Activated T-cell treated with anti-CD3 and anti-CD28 coated beads for 24 hours (primary cell): ENCODE data around the gene VANGL1.

Source experiments
- DNase-seq: peaks from one replicate; pipeline ENCODE4 v3.0.0-alpha.2; 2020; ENCODE audit warnings: low read depth

The VANGL1 gene

DNA sequence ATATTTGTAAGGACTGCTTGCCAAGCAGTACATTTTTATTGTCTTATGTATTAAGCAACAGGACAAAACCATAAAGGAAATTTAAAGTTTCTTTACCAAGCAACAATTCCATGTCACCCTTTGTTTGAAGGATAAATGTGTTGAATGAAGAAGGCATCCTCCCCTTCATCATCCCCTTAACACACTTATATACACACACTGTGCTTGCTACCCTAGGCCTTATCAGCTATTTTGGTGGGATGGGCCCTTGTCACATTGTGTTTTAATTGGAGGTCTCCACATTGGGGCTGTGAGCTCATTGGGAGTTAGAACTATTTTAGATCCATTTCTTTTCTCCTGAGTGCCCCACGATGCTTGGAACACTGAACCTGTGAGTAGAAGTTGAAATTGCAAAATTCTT lies 1.9 kb downstream of the VANGL1 start:
- no peak for DNase-seq

DNA sequence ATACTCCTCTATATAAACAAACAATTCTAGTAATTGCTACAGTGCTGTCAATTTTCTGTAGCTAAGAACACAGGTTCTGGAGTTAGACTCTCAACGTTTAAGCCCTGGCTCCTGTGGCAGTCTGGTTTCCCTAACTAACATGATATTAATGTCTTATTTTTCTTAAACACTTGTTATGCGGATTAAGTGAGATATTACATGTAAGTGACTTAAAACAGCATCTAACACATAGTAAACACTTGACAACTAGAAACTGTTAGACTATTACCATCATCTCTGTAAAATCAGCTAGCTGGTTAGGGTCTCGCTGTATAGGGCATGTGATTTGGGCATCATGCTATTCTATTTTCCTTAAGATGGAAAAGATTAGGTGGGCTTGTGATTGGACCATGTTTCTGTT lies 2.3 kb downstream of the VANGL1 start:
- no peak for DNase-seq

DNA sequence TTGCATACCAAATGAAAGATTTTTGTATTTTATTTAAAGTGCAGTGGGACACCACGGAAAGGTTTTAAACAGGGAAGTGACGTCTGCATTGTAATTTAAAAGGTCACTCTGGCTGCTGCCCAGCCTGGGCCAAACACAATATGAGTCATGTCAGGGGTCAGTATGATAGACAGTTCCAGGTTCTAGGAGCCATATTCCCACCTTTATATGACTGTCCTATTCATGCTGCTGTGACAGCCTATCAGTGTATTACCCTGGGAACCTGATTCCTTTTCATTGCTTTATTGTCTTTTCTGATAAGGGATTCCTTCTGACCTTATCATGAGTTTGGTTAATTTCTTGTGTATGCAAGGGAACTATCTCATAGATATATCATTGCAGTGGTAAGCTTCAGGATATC lies 5.3 kb downstream of the VANGL1 start:
- DNase-seq = no peak

DNA sequence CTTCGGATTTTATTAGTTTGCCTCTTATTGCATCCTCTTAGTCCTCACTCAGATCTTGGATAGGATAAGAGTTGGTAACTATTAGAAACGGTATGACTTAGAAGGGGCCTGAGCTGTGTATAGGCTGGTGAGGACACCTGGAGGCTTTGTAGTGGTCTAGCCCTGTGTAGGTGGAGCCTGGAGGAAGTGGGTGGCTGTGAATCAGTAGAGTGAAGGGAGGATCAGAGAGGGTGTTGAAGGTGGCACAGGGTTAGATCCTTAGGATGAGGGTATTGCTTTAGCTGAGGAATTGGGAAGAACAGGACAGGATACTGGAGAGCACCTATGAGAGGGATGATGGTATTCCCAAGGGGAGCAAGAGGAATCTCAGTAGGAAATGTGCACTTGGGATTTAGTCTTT lies 5.7 kb downstream of the VANGL1 start:
- no peak for DNase-seq

DNA sequence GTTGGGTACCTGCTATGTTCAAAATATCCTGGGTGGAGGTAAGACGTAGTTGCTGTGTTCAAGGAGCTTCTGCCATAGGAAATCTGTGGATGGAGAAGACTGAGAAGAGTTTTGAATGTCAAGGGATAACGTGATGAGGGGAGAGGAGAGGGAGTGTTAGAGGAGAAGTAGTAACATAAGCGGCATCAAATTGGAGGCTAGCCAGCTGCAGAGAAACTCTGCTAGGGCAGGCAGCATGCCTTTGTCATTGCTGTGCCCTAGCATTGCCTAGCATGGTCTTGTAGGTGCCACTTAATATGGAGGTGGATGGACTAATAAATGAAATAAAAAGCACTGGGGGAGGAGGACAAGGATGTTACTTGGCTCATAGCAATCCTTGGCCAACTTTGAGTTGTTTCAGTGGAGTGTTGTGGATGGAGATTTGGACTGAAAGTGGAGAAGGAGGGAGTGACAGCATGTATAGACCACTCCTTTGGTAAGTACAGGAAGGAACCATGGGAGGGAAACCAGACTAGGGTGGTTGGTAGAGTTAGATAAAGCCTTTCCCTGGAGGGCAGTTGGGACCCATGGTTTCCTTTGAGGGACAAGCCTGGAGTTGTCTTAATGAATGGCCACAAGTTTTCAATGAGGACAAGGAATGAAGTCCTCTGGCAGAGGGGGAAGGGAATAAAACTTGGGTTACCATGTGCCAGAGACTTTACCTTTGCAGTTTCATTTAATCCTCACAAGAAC lies 6.3 kb downstream of the VANGL1 start:
- DNase-seq = no peak

DNA sequence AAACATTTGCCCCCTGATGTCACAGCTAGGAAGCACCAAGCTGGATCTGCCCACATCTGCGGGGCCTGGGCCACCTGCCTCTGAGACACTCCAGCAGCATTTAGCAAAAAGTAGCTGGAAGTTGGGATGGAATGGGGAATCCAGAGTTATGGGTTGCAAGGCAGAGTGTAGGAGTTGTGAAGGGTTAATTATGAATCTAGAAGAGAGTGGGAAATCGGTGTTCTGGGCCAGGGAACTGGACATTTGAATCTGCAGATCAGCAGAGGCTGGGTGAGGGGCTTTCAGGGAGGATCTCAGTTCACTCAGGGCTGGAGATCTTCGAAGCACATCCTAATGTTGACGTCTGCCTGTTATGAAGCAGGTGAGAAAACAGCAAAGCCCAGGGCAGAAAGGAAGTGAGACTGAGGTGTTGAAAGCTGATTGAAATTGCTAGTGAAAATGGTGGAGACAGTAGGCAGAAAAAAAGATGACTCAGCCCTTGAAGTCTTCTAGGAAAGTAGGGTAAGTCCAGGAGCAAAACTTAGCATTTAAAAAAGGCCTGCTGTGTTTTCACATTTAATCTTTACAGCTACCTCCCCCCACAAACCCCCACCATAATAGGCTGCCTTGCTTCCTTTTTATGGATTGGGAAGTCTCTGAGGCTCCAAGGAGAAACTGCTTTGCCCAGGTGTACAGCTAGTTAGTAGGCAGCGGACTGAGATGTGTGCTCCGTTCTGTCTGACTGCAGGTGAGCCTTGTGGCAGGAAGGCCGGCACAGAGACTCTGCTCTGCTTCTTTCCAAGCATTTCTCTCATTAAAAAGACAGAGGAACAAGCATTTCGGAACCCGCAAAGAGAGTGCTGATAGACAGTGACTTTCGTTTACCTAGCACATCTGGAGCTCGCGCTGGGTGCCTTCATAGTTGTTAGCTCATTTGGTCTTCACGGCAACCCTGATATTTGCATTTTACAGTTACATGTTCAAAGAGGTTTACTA lies 7.2 kb downstream of the VANGL1 start:
- no peak for DNase-seq

DNA sequence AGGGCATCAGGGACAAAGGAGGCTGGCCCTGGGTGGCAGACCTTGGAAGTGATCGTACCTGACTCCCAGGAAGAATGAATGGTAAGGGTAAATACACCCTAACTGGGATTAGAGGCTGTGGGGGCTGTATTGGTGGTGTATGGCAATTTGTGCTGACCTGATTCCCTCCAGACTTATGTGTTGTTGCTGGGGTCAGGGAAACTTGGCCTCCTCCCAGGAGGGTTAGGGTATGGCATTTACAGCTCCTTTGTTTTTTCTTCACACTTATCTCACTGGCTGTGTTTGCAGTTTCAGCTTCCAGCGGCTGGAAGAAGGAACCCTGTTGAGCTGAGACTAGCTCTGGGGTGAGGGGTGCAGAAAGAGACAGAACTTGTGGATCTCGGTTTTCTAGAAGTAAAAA lies 8.2 kb downstream of the VANGL1 start:
- no peak for DNase-seq

DNA sequence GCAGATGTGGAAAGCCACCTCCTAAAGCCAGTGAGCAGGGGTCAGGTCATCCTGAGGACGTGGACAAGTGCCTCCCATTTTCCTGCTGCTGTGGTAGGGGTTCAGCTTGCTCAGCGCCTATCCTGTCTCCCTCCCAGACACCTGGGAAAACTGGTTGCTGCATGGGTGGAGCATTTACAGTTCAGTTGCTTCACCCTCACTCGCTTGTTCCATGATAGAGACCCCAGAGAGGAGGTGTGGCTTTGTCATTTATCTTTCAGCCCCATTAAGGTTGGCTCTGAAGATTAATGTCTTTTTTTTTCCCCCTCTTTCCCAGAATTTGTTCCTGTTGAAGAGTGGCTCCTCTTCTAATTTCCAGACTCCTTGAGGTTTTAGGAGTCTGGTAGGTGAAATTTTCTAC lies 9.2 kb downstream of the VANGL1 start:
- DNase-seq = no peak

DNA sequence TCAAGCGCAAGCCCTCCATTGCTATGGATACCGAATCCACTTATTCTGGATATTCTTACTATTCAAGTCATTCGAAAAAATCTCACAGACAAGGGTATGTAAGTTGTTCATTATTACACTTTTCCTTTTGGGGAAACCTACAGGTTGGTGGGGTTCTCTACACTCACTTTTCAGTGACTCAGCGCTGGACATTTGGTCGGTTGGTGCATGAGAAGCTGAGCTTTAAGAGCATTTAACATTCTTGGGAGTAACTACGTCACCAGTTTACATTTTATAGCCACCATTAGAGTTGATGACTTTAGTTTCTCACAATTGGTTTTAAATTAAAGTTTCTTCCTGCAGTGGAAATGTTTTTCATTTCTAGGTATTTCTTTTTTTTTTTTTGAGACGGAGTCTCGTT lies 9.6 kb downstream of the VANGL1 start:
- DNase-seq = no peak

DNA sequence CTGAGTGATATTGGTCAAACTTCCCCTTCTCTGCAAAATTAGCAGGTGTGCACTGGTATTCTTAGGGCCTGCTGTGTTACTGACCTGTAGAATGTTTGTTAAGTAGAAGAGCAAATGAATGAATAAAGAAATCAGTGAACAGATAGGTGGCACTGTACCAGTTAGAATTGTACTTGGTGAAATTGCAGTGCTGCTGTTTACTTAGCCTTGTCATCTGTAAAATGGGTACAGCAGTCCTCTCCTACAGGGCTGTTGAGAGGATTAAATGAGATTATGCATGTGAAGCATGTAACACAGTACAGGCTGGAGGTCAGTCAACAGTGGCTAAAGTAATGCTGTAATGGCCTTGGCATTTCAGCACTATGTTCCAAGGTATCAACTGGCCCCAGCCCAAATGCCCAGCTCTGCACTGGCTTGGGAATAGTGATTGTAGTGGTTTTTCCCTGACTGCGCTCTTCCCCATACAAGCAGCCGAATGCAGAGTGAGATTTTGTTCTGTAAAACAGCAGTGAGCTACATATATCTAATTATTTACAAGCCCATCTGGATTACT lies 10.5 kb downstream of the VANGL1 start:
- DNase-seq = no peak

DNA sequence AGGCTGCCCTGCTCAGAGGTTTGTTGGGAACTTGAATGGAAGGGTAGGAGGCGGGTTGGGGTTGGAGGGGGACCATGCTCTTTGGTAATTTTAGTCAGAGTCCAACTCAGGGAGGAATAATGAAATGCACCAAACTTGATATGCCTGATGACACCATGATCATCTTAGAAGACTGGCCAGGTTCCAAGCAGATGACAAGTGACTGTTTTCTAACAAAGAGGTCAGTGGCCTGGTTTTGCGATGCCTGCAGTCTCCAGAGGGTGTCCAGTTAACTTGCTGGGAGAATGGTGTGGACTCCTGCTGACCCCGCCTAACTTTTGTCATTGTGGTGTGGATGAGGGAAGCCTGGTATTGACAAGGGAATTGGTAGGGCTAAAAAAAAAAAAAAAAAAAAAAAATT lies 12.4 kb downstream of the VANGL1 start:
- no peak for DNase-seq

DNA sequence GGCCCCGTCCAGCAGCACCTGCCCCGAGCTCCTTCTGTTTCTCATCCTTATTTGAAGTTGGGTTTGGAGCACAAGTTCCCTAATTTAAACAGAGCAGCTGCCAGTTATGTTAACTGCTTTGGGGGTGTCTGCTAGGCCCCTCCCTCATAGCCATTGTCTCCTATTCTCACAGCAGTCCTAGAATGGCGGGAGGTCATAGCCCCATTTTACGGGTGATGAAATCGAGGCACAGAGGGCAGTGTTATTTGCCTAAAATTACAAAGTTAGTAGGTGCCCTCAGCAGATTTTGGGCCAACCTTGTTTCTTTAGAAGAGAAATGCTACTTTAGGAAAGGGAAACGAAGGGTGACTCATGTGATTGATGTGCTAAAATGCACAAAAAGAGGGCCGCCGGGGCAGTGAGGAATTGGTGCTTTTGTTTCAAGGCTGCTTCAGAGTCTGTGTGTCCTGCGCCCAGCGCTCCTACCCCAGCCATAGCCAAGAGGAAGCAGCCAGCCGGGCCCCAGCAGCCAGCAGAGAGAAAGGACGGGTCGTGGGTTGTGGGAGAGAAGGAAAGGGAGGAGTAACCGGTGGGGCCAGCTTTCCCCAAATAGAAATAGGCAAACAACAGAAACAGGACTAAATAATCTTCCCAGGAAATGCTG lies 13.0 kb downstream of the VANGL1 start:
- no peak for DNase-seq

DNA sequence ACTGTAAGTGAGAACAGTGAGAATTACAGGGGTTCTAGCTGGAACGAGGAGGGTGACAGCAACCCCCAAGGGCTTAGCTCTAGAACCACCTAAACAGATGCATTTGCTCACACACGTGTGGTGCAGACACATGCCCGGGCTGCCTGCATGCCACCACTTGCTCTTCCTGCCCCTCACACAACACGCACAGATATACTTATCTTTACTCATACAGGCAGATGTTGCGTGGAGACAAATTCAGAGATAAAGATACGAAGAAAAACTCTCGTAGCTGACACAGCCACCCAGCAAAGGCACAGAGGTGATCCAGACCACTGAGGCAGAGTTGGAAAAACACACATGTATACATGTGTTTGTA lies 13.5 kb downstream of the VANGL1 start:
- no peak for DNase-seq

DNA sequence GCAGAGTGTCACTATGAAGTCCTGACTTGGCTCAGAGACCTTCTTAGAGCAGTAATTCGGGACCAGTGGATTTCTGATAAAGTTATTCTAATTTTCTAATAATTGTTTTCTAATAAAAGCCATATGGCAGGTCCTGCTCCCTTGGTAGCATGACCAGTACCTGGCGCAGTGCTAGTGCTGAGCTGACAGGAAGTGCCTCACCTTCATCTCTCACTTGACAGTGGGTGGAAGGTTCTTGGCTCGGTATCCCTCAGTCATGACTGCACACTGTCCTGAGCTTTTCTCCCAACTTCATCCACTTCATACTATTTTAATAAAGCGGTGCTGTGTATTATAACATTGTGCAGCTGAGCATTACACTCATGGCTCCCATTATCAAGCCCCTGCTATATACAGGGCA lies 14.1 kb downstream of the VANGL1 start:
- no peak for DNase-seq

DNA sequence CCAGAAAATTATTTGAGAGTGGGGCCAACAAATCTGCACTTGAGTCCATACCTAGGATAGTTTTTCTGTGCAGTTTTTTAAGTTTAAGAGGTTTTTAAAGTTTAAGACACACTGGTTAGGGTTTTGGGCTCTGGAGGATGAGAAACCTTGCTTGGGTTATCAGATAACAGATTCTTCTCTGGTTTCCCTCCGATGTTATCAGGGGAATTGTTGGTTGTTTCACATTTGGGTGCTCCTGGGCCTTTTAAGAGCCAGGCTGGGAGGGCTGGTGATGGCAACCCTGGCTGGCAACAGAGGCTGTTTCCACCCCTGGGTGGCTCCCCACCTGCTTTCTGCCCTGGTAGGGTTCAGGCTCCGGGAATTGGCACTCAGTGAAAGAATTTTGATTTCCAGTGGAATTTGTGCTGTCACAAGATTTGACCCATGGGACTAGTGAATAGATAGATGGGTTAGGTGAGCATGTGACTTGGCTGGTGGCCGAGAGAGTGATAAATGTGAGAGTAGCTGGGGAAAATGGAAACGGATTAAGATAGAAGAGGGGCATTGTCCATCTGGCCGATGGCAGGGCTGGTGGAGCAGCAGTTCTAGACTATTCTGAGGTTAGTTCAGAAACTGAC lies 14.8 kb downstream of the VANGL1 start:
- no peak for DNase-seq

DNA sequence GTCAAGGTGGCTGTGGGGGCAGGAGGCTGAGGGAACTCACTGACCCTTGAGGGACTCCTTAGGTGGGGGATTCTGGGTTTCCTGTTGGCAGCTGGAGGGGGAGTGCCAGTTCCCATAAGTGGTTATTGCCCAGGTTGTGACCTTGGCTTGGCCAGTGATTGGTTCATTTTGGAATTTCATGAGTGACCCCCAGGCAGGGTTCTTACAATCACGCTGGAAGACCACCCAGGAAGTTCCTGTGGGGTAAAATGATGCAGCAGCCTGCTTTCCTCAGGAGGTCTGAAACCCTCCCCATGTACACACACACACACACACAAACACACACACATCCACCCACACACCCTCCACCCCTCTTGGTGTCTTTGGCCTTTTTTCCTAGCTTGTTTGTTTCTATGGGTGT lies 16.9 kb downstream of the VANGL1 start:
- DNase-seq = no peak

DNA sequence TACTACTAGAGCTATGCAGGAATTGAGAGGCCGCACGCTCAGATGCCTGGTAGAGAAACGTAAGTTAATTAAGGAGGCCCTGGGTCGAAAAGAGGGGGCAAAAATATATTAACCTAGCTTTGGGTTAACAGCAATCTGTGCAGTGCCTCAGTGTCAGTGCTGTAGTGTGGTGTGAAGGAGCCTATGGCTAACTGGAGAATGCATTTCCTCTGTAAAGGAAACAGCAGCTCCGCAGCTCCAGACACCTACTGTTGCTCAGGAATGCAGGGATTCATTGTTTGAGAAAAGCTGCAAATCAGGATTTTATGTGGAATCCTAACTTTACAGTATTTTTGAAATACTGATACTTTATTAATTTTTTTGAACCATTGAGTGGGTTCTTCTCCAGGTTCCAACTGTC lies 18.4 kb downstream of the VANGL1 start:
- no peak for DNase-seq

DNA sequence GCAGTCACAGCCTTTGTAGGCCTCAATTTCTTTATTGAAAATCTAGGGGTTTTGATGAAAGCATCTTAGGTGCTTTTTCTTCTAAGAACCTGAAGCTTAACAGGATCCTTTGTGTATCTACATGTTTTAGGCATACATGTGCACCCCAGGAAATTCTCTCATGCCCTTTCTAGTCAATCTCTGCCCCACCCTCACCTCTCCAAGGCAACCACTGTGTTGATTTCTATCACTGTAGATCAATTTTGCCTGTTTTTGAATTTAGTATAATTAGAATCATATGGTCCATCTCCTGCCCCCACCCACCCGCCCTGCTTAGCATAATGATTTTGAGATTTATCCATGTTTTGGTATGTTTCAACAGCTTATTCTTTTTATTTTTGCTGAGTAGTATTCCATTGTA lies 19.4 kb downstream of the VANGL1 start:
- no peak for DNase-seq

DNA sequence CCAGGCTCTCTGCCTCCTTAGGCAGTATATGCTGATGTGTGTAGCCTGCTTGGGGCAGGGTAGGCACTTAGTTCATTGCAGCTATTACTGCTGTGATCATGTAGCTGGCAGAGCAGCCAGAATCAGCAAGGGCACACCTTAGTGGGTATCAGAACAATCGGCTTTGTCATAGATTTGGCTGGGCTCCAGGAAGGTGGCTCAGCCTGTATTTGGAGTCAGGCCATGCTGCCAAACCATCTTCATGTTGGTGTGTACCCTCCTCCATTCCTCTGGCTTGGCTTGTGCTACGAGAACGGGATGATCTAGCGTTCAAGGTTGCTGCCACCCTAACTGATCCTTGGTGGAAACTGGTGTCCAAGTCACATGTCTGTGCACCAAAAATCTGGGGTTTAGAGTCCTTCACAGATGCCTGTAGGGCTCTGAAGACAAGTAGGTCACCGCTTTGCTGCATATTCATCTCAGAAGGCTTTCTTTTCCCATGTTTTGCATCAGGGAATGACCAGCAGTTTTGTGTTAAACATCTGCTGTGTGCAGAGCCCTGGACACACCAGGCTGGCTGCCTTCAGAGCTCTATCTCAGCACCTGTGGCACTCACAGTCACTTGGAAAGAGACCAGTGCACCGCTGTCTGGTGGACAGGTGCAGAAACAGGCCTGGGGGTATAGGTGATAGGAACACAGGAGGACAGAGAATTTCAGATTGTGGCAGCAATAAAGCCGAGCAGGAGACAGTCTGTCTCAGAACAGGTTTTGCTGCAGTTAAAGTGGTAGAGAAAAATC lies 23.7 kb downstream of the VANGL1 start:
- no peak for DNase-seq

DNA sequence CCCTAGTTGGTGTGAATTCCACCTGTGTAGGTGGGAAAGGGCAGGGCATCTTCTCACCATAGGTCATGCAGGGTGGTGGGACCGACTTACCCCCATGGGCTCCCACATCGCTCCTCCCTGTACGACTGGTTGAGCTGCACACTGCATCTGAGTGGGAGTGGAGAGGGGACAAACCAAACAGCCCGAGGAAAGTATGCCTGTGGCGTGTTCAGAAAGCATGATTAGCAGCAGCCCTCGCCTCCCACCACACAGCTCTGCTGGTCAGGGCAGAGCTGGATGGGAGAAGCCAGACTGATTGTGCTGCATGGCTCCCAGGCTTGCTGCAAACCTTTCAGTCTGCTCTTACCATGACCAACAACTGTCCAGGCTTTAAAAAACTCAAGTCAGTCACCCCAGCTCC lies 24.4 kb downstream of the VANGL1 start:
- no peak for DNase-seq

DNA sequence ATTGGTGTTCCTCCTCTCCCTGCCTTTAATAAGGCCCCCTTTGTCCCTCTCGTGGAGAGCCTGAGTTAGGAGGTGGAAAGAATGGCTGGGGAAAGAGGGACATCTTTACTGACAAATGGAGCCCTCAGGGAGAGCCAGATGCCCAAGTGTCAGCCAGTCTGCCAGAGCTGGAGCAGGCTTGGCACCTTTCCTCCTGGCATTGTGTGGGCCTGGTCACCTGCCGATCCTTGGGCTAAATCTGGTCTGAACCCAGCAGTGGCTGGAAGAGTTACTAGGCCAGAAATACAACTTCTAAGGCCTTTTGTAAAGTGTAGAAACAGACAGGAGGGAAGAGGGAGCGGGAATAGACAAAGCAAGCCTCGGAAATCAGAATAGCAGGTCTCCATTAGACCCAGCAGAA lies 24.9 kb downstream of the VANGL1 start:
- no peak for DNase-seq

DNA sequence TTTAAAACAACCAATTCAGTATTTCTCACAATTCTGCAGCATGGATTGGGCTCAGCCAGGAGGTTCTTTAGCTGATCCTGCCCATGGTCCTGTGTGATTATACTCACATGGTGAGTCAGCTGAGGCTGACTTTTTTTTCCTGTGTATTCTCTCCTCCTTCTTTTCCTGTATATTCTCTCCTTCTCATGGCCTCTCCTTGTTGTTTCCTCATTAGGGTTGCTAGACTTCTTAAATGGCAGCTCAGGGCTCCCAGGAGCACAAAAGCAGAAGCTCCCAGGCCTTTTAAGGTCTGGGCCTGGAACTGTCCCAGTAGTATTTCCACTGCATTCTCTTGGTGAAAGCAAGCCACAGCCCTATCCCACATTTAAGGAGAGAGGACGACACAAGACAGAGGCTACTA lies 26.8 kb downstream of the VANGL1 start:
- DNase-seq = no peak
